Smooth muscle cell (in vitro differentiated cells): ENCODE data around the gene SLC25A43. TPM values are rescaled to one million over a fixed set of nuclear protein-coding genes. Genes with fewer than 3 reads are reported as not detected.

Experiments
- DNase-seq: peaks from one replicate; lab custom pipeline; 2025; ENCODE audit not compliant: unreplicated experiment; lab: John Stamatoyannopoulos, UW
- H2AFZ ChIP-seq: fragments of 200-600 bp; sonication (generic); 2 replicates; pipeline ENCODE4 v1.6.0; 2016; ENCODE audit warnings: antibody characterized with exemption, low read depth, mild to moderate bottlenecking
- H3F3A ChIP-seq: fragments of 200-600 bp; sonication (generic); 2 replicates; pipeline ENCODE4 v1.6.0; 2017; ENCODE audit warnings: antibody characterized with exemption, low read depth
- H3K27ac ChIP-seq: fragments of 200-600 bp; sonication (generic); 2 replicates; pipeline ENCODE4 v1.5.1; 2016; ENCODE audit warnings: low read depth, mild to moderate bottlenecking
- H3K27me3 ChIP-seq: fragments of 200-600 bp; sonication (generic); 2 replicates; pipeline ENCODE4 v1.6.1; 2016; ENCODE audit warnings: low read depth, mild to moderate bottlenecking
- H3K36me3 ChIP-seq: fragments of 200-600 bp; sonication (generic); 2 replicates; pipeline ENCODE4 v1.5.1; 2016; ENCODE audit warnings: low read depth
- H3K4me1 ChIP-seq: fragments of 200-600 bp; sonication (generic); 2 replicates; pipeline ENCODE4 v1.5.1; 2016; ENCODE audit warnings: low read depth
- H3K4me2 ChIP-seq: fragments of 200-600 bp; sonication (generic); 2 replicates; pipeline ENCODE4 v1.6.0; 2016; ENCODE audit warnings: mild to moderate bottlenecking
- H3K4me3 ChIP-seq: fragments of 200-600 bp; sonication (generic); 2 replicates; pipeline ENCODE4 v1.5.1; 2016; ENCODE audit warnings: mild to moderate bottlenecking
- H3K79me2 ChIP-seq: fragments of 200-600 bp; sonication (generic); 2 replicates; pipeline ENCODE4 v1.6.0; 2016; ENCODE audit warnings: low read depth, mild to moderate bottlenecking
- H3K9ac ChIP-seq: fragments of 200-600 bp; sonication (generic); 2 replicates; pipeline ENCODE4 v1.6.0; 2016; ENCODE audit warnings: low read depth
- H3K9me3 ChIP-seq: fragments of 200-600 bp; sonication (generic); replicated peaks from 2 replicates; pipeline ENCODE4 v1.5.1; 2016; ENCODE audit warnings: low read depth
- H4K20me1 ChIP-seq: fragments of 200-600 bp; sonication (generic); 2 replicates; pipeline ENCODE4 v1.6.0; 2016; ENCODE audit warnings: low read depth
- CTCF ChIP-seq: fragments of 200-600 bp; sonication (generic); IDR thresholded peaks from 2 replicates; pipeline ENCODE4 v1.5.1; 2017; ENCODE audit warnings: borderline replicate concordance, mild to moderate bottlenecking, antibody characterized with exemption; ENCODE audit not compliant: insufficient read depth, poor library complexity, severe bottlenecking
- WGBS: methylation state at CpG from one replicate; pipeline ENCODE4 v1.1.7; 2016; ENCODE audit warnings: low lambda C conversion rate; 5-methylcytosine and 5-hydroxymethylcytosine counted together
- polyA plus RNA-seq: library from polyadenylated mRNA; unstranded; fragments of >200 nt; fragmentation: Nextera tagmentation; extraction: Ambion mirVana; gene quantifications from 2 replicates; pipeline ENCODE4 v1.2.1, GENCODE V29; 2016
- total RNA-seq: library from RNA; depleted of rRNA; stranded (reverse); fragments of >200 nt; gene quantifications from 2 replicates; pipeline ENCODE4 v1.2.3, GENCODE V29; 2014

SLC25A43 gene
- total and polyA plus RNA-seq, 2 experiments from 2014 or later: 15.4 to 15.6 TPM

GRCh38 chrX:119497185-119497584 is 98.0 kb downstream of the SLC25A43 start:
- no peak overlapping the region for H3K4me2 ChIP-seq
- H3K27ac ChIP-seq: no peak overlapping the region
- no peaks in the 10 kb centered on the region for H4K20me1 ChIP-seq
- H3K36me3 ChIP-seq: no peaks in the 10 kb centered on the region
- no peak overlapping the region for H3K9ac ChIP-seq
- no peaks in the 10 kb centered on the region for H3K79me2 ChIP-seq
- WGBS: 40% methylated on average over 1 of the region's 1 CpG
- no peak for DNase-seq
- no peaks in the 10 kb centered on the region for H3K9me3 ChIP-seq
- no peak overlapping the region for H2AFZ ChIP-seq
- H3F3A ChIP-seq: no peaks in the 10 kb centered on the region
- H3K4me3 ChIP-seq: no peak overlapping the region
- H3K4me1 ChIP-seq: no peaks in the 10 kb centered on the region
- TF ChIP-seq CTCF: no peak
- no peaks in the 10 kb centered on the region for H3K27me3 ChIP-seq

- Histone ChIP-seq H3K27ac (no peak overlapping the region), H3K4me3 (no peak overlapping the region), H3K9me3 (no peaks in the 10 kb centered on the region), H3K36me3 (no peaks in the 10 kb centered on the region), H3K4me1 (no peaks in the 10 kb centered on the region), H4K20me1 (no peaks in the 10 kb centered on the region), H3K9ac (no peak overlapping the region), H2AFZ (no peak overlapping the region), H3F3A (no peaks in the 10 kb centered on the region), H3K79me2 (no peaks in the 10 kb centered on the region), H3K27me3 (no peaks in the 10 kb centered on the region), H3K4me2 (no peak overlapping the region)
- no peak for DNase-seq
- no peak for TF ChIP-seq CTCF
- 79% methylated on average over 13 of the region's 13 CpGs for WGBS
These were observed 101.1 kb downstream of the SLC25A43 start for GRCh38 chrX:119500061-119500800.

- Histone ChIP-seq H2AFZ (no peak overlapping the region), H3K9ac (no peak overlapping the region), H4K20me1 (no peaks in the 10 kb centered on the region), H3K27ac (no peak overlapping the region), H3K79me2 (no peaks in the 10 kb centered on the region), H3K4me2 (no peak overlapping the region), H3K36me3 (no peaks in the 10 kb centered on the region), H3K9me3 (no peaks in the 10 kb centered on the region), H3K4me1 (no peaks in the 10 kb centered on the region), H3K27me3 (no peaks in the 10 kb centered on the region), H3K4me3 (no peak overlapping the region), H3F3A (no peaks in the 10 kb centered on the region)
- no peak for TF ChIP-seq CTCF
- DNase-seq: no peak
- WGBS: 76% methylated on average over 7 of the region's 7 CpGs
These were observed 102.5 kb downstream of the SLC25A43 start for GRCh38 chrX:119501511-119502148.
